Right ventricle myocardium superior (tissue), 1 donor: ENCODE data around the gene NFAT5. TPM values are rescaled to one million over a fixed set of nuclear protein-coding genes. Genes with fewer than 3 reads are reported as not detected.
"Not testable (repeated sequence)": the region's sequence is repeated elsewhere in the genome, so short reads cannot be mapped to it uniquely, and the experiment has no call there.

ENCODE experiments used
- ATAC-seq: fragments of 200-7000 bp; cut with Tn5 transposase; one replicate; pipeline ENCODE4 v1.9.1; 2020; ENCODE audit warnings: mild to moderate bottlenecking; ENCODE audit not compliant: poor library complexity
- DNase-seq: peaks from one replicate; pipeline ENCODE4 v3.0.0-alpha.2; 2020
- intact Hi-C: fragments of 100-400 bp; cut with DNase I; formaldehyde crosslinking; loops from one replicate; pipeline ENCODE4 v1.11.2; 2022
- total RNA-seq: library from RNA; stranded (reverse); fragmentation: NEBNext Ultra II Directional; extraction: Animal tissue kit (Norgen Biotek cat#: 25700); gene quantifications from one replicate; pipeline ENCODE4 v1.2.1, GENCODE V29; 2021
- donor health status: DM: no; HTN: yes; CAD: no; lungs with severe emphysema.

NFAT5 gene
- total RNA-seq, 1 donor from 2014 or later, result 13.9 TPM

GRCh38 chr16:69546663-69547062 is 19.1 kb upstream of the NFAT5 start:
- ATAC-seq, intact Hi-C loops, DNase-seq: not testable (repeated sequence)

DNA sequence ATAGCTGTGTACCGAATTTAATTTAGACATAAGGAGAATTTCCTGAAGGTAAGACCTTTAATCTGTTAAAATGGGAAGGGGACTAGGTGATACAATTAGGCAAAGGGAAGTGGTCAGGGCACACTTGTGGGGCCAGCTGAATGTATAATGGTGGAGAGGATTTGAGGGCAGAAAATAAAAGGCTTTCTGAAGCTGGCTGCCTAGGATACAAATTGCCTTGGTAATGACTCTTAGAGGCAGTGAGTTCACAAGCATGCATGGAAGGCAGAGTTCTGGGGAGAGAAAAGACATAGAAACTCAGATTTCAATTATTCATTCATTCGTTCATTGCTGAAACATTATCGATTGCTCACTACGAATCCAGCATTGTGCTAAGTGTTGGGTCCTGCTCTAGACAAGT is 12.4 kb upstream of the NFAT5 start:
- ATAC-seq (no peak), DNase-seq (no peak)
- intact Hi-C loops, result no loop called here

DNA sequence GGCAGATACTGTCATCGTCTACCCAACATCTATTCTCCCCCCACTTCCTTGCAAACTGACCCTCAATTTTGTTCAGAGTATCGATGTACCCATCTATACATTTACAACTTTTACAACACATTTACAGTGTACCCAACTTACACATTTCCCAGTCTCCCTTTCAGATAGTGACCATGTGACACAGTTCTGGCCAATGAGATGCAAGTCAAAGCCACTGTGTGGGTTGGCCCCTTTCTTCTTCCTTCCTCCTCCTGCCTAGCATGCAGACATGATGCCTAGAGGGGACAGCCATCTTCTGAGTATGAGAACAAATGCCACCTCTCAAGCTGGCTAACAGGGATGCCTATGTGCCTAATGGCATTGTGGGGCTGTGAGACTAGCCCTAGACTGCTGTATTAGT is 11.3 kb upstream of the NFAT5 start:
- intact Hi-C loops, result no loop called here
- no peak for ATAC-seq
- no peak for DNase-seq

DNA sequence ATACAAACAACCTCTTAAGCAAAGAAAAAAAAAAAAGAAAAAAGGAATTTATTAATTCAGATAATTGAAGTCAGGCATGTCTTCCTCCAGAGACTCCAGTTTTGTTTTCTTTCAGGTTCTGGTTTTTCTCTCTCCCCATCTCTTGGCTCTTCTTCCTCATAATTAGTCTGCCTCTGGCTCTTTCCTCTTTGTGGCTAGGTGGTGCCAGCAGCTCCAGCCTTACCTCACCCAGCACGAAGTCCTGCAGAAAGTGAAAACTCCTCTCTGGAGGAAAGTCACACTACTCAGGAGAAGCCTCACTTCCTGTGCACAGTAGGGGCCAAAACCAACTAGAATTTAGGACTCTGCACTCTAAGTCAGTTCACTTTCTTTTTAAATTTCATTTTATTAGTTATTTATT is 10.3 kb upstream of the NFAT5 start:
- ATAC-seq (no peak), DNase-seq (no peak)
- intact Hi-C loops, result no loop called here

- intact Hi-C loops, result no loop called here
- DNase-seq (no peak), ATAC-seq (no peak)
Measured at GRCh38 chr16:69555867-69556266, 9.9 kb upstream of the NFAT5 start.

GRCh38 chr16:69559164-69559563 is 6.6 kb upstream of the NFAT5 start:
- intact Hi-C loops, result no loop called here
- no peak for ATAC-seq
- no peak for DNase-seq

DNA sequence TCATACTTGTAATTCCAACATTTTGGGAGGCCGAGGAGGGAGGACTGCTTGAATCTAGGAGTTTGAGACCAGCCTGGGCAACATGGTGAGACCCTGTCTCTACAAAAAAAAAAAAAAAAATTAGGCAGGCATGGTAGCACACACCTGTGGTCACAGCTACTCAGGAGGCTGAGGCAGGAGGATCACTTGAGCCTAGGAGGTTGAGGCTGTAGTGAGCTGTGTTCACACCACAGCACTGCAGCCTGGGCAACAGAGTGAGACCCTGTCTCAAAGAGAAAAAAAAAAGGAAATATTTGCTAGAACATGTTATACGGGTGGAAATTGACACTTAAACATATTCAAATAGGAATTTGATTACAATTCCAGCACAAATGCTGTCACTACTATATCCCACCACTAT is 4.4 kb upstream of the NFAT5 start:
- ATAC-seq, DNase-seq: not testable (repeated sequence)
- intact Hi-C loops, result loop anchor here (10.0 kb wide), 3 partner anchors 77 to 167 kb away; no protein-coding TSS in a partner anchor

DNA sequence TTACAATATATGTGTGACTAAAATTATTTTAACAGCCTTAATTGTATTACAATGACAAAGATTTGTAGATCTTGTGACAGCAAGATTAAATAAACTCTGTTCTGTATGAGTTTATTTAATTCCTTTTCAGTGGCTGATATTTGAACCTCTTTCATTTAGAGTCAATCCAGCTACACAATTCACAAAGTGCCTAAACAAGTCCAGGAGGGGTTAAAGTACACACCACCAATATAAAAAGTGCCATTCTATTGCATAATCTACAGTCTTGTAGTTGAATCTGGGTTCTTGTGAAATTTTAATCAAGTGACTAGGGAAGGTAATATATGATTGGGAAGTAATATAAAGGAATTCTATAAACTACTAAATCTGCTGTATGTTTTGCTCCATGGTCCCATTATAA is 3.9 kb upstream of the NFAT5 start:
- intact Hi-C loops, result loop anchor here (10.0 kb wide), 3 partner anchors 77 to 167 kb away; no protein-coding TSS in a partner anchor
- DNase-seq (no peak), ATAC-seq (no peak)

GRCh38 chr16:69562813-69563212 is 3.0 kb upstream of the NFAT5 start:
- no peak for DNase-seq
- intact Hi-C loops, result loop anchor here (10.0 kb wide), 3 partner anchors 78 to 168 kb away; no protein-coding TSS in a partner anchor
- no peak for ATAC-seq

- DNase-seq, result no peak
- no peak for ATAC-seq
- intact Hi-C loops, result loop anchor here (10.0 kb wide), 3 partner anchors 79 to 169 kb away; no protein-coding TSS in a partner anchor
Measured at GRCh38 chr16:69563605-69564580, 1.9 kb upstream of the NFAT5 start.

- ATAC-seq, result peak; percentile 0
Measured at GRCh38 chr16:69564845-69565670, 708 bp upstream of the NFAT5 start.

GRCh38 chr16:69566240-69566980 is 644 bp downstream of the NFAT5 start:
- ATAC-seq (peak; percentile 68), DNase-seq (peak; percentile 69)
- intact Hi-C loops, result loop anchor here (10.0 kb wide), 3 partner anchors 82 to 172 kb away; no protein-coding TSS in a partner anchor

More at GRCh38 chr16:69564845-69565670, 708 bp upstream of the NFAT5 start:
- no peak for DNase-seq
- intact Hi-C loops, result loop anchor here (10.0 kb wide), 3 partner anchors 80 to 170 kb away; no protein-coding TSS in a partner anchor

DNA sequence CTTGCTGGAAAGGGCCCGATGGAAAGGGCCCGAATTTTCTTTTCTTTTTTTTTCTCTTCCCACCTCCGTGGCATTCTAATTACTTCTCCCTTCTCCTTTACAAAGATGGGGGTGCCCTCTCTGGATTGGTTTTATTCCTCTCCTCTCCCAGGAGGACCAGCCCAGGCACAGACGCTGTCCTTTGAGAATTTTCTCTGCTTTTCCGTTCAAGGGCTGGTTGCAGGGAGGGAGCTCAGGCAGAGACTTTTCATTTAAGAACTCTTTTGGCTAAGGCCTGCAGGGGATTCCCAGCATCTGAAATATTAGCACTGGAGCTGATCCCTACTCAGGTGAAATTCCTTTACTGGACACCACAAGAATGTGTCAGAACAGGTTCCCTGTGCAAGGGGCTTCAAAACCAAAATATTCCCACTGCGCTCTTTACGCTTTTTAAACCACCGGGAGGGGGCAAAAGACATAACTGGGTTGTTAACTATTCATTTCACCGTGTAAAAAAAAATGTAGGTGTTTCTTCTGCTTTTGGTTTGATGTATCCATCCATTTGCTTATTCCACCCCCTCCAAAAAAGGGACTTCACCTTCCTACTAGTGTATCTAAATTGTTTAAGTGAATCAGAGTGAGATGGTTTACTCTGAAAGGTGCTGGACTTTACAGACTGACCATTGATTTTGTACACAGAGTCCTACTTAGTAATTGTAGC is 1.4 kb downstream of the NFAT5 start:
- intact Hi-C loops, result loop anchor here (10.0 kb wide), 3 partner anchors 82 to 172 kb away; no protein-coding TSS in a partner anchor
- ATAC-seq, result no peak
- no peak for DNase-seq

- ATAC-seq (no peak), DNase-seq (no peak)
- intact Hi-C loops, result loop anchor here (10.0 kb wide), 3 partner anchors 84 to 174 kb away; no protein-coding TSS in a partner anchor
Measured at GRCh38 chr16:69568676-69569075, 2.9 kb downstream of the NFAT5 start.

GRCh38 chr16:69578771-69579170 is 13.0 kb downstream of the NFAT5 start:
- ATAC-seq, intact Hi-C loops, DNase-seq: not testable (repeated sequence)

- DNase-seq (no peak), ATAC-seq (no peak)
- intact Hi-C loops, result no loop called here
Measured at GRCh38 chr16:69579783-69580481, 14.2 kb downstream of the NFAT5 start.

- no peak for DNase-seq
- no peak for ATAC-seq
- intact Hi-C loops, result no loop called here
Measured at GRCh38 chr16:69581297-69581696, 15.5 kb downstream of the NFAT5 start.
